Activated T-helper 2 cell treated with anti-CD3 and anti-CD28 coated beads, Interferon-gamma antibody, Interleukin-2, Interleukin-4, amounts not matched to agents 10 μg/mL and 5 μg/mL and 100 μg/mL, durations not matched to agents 14 hours and 24 hours and 36 hours (primary cell): ENCODE results near the gene RBMS3. TPM values are rescaled to one million over a fixed set of nuclear protein-coding genes. Genes with fewer than 3 reads are reported as not detected.
A peak's percentile ranks its signal among the peaks of the same experiment; 100 is the strongest.
"Not testable (repeated sequence)": the region's sequence is repeated elsewhere in the genome, so short reads cannot be mapped to it uniquely, and the experiment has no call there.

Experiments
- DNase-seq: peaks from one replicate; pipeline ENCODE4 v3.0.0; 2021; ENCODE audit warnings: low spot score
- H3K27ac Mint-ChIP-seq: one replicate; pipeline ENCODE4 v1.8.0; 2021; ENCODE audit warnings: mixed read lengths
- H3K27me3 Mint-ChIP-seq: one replicate; pipeline ENCODE4 v1.8.0; 2021; ENCODE audit warnings: low read depth, mixed read lengths
- H3K36me3 Mint-ChIP-seq: one replicate; pipeline ENCODE4 v1.8.0; 2021; ENCODE audit warnings: low read depth, mixed read lengths
- H3K4me1 Mint-ChIP-seq: one replicate; pipeline ENCODE4 v1.8.0; 2021; ENCODE audit warnings: low read depth, mixed read lengths
- H3K4me3 Mint-ChIP-seq: one replicate; pipeline ENCODE4 v1.8.0; 2021; ENCODE audit warnings: low read depth, mild to moderate bottlenecking, moderate library complexity, mixed read lengths
- H3K9me3 Mint-ChIP-seq: one replicate; pipeline ENCODE4 v1.8.0; 2021; ENCODE audit warnings: mixed read lengths
- intact Hi-C: fragments of 100-400 bp; cut with micrococcal nuclease; formaldehyde crosslinking; loops from one replicate; pipeline ENCODE4 v1.15.1; 2023
- total RNA-seq: library from RNA; stranded (reverse); gene quantifications from 2 replicates; pipeline ENCODE4 v1.2.3, GENCODE V29; 2022

The RBMS3 gene
- total RNA-seq = 4.5 and 5.3 TPM in 2 replicates

DNA sequence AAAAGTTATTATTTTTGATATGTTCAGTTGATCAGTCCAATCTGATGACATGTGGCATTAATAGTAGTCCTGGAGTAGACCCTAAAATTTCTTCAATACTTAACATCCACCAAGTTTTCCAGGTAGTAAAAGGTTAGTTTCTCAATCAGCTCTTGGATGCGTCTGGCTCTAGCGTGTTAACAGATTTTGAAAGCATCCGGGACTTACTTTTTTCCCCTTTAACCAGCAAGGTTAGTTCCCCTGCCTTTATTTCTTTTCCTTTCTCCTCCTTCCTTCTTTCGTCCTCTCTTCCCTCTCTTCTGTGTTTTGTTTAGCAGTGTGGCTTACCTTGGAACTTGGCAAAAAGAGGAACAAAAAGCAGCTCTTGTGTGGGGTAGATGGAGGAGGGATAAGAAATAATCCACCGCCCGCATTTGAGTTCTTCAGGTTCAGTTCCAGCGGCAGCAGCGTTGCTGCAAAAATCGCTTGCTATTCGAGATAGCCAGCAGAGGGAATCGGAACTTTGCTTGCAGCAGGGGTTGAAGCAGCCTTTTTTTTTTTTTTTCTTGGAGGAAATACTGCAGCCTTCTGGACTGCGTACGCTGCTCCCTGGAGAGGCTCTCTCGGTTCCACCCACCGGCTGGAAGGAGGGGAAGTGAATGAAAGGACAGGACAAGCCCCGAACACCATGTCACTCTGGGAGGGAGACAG lies at the start of gene RBMS3:
Gene RBMS3 (plus strand): TSS at position 668 of the 690 bp plus-strand sequence.
- peaks cover 30% of the 10 kb centered on the region for H3K4me1 Mint-ChIP-seq
- peaks cover 19% of the 10 kb centered on the region for H3K27me3 Mint-ChIP-seq
- peak within 1 kb of the TSS; percentile 67 for H3K27ac Mint-ChIP-seq
- no peaks in the 10 kb centered on the region for H3K36me3 Mint-ChIP-seq
- H3K4me3 Mint-ChIP-seq = peak within 1 kb of the TSS; percentile 80
- DNase-seq = no peak
- intact Hi-C loops = loop anchor here (5.0 kb wide), 4 partner anchors 343 to 933 kb away; partner anchors contain the start of genes AZI2 and ZCWPW2
- no peaks in the 10 kb centered on the region for H3K9me3 Mint-ChIP-seq

DNA sequence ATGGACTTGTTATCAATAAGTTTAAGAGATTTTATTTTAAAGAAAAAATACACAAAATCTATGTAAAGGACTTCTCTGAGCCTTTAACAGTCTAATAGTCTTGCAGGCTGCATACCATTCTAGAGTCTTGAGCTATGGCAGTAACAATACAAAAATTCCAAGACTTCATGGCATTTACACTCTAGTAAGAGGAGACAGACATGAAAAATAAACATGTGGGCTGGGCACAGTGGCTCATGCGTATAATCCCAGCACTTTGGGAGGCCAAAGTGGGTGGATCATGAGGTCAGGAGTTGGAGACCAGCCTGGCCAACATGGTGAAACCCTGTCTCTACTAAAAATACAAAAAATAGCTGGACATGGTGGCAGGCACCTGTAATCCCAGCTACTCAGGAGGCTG lies 47.7 kb upstream of the RBMS3 start:
- H3K9me3 Mint-ChIP-seq, H3K27ac Mint-ChIP-seq, H3K36me3 Mint-ChIP-seq, H3K27me3 Mint-ChIP-seq, H3K4me1 Mint-ChIP-seq, H3K4me3 Mint-ChIP-seq, DNase-seq, intact Hi-C loops: not testable (repeated sequence)

DNA sequence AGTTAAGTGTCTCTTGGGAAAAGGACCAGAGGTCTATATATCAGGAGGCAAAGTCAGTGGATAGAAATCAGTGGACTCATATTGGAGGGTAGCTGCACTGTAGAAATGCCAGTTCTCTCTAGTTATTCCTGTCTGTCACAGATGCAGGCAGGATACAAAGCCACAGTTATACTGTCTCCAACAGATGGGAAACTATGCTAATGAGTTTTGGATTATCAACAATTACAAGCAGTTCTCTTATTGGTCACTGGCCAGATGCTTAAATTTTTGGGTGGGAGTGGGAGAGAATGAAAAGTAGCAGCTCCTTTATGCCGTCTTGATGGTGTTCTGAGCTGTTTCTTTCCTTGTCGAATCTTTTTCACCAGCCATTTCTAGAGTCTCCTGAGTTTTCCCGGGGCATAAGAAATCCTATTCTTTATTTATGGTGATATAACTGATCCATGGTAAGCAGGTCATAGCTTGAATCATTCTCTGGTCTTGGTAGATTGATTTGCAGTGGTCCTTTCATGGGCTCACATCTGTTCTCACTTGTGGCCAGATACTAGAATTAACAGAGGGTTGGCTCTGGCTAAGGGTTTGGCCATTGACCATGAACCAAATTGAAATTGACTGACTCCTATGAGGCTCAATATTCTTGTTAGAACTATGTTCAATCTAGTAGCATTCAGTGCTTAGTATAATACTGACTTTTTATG lies 44.6 kb upstream of the RBMS3 start:
- H3K36me3 Mint-ChIP-seq = no peaks in the 10 kb centered on the region
- intact Hi-C loops = no loop called here
- no peaks in the 10 kb centered on the region for H3K27me3 Mint-ChIP-seq
- no peaks in the 10 kb centered on the region for H3K9me3 Mint-ChIP-seq
- H3K27ac Mint-ChIP-seq = no peak overlapping the region
- no peaks in the 10 kb centered on the region for H3K4me1 Mint-ChIP-seq
- no peak for DNase-seq
- H3K4me3 Mint-ChIP-seq = no peak overlapping the region

DNA sequence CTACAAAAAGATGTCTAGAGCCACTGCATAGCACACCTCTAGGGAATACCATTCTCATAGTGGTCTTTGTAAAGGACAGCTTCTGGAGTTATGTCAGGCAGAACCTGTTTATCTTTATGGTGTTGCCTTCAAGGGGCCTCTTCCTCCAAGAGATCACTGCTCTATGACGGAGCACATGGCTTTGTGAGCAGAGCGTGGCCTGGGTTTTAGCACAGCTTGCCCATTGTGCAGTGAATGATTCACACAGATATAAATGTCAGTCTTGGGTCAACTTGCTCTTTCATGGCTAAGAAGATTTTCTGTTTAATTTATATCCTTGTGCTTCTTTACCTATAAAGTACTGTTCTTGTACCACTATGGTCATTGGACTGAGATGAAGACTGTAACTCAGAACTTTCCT lies 41.5 kb upstream of the RBMS3 start:
- H3K27ac Mint-ChIP-seq = no peak overlapping the region

DNA sequence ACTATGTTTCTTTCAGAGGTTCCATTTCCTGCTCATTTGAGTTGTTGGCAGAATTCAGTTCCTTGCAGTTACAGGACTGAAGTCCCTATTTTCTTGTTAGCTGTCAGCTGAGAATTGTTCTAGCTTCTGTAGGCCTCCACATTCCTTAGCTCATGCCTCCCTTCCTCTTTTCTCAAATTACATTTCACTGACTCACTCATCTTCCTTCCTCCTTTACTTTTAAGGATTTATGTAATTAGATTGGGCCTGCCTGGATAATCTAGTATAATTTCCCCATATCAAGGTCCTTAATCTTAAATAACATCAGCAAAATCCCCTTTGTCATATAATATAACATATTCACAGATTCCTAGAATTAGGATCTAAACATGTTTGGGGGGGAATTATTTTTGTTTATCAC lies 40.6 kb upstream of the RBMS3 start:
- intact Hi-C loops = no loop called here
- no peaks in the 10 kb centered on the region for H3K4me1 Mint-ChIP-seq
- no peaks in the 10 kb centered on the region for H3K9me3 Mint-ChIP-seq
- H3K27ac Mint-ChIP-seq = no peak overlapping the region
- peaks cover 2% of the 10 kb centered on the region for H3K27me3 Mint-ChIP-seq
- no peak for DNase-seq
- no peaks in the 10 kb centered on the region for H3K36me3 Mint-ChIP-seq
- no peak overlapping the region for H3K4me3 Mint-ChIP-seq

More for the DNA sequence above, 41.5 kb upstream of the RBMS3 start:
- Mint-ChIP-seq H3K36me3 (no peaks in the 10 kb centered on the region), H3K4me1 (no peaks in the 10 kb centered on the region), H3K4me3 (no peak overlapping the region), H3K27me3 (peaks cover 2% of the 10 kb centered on the region), H3K9me3 (no peaks in the 10 kb centered on the region)
- no peak for DNase-seq
- intact Hi-C loops = no loop called here

DNA sequence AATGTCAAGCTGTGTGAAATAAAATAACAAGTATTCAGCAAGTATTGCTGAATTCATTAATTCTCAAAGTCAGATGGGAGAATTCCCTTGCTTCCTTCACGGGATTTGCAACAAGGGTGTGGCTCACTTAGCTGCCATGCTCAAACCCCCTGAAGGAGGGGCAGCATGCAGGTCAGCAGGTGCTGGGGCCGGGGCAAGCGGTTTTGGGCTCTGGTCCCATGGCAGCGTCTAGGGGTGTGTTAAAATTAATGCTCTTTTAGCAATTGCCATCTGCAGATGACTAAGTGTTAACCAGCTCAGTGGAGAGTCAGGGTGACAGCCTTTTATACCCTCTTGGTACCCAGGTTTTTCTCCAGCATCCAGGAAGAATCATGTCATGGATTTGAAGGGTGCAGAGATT lies 40.0 kb upstream of the RBMS3 start:
- no peak overlapping the region for H3K4me3 Mint-ChIP-seq
- intact Hi-C loops = no loop called here
- H3K27me3 Mint-ChIP-seq = peaks cover 2% of the 10 kb centered on the region
- no peaks in the 10 kb centered on the region for H3K9me3 Mint-ChIP-seq
- no peak for DNase-seq
- no peaks in the 10 kb centered on the region for H3K4me1 Mint-ChIP-seq
- H3K27ac Mint-ChIP-seq = no peak overlapping the region
- H3K36me3 Mint-ChIP-seq = no peaks in the 10 kb centered on the region

DNA sequence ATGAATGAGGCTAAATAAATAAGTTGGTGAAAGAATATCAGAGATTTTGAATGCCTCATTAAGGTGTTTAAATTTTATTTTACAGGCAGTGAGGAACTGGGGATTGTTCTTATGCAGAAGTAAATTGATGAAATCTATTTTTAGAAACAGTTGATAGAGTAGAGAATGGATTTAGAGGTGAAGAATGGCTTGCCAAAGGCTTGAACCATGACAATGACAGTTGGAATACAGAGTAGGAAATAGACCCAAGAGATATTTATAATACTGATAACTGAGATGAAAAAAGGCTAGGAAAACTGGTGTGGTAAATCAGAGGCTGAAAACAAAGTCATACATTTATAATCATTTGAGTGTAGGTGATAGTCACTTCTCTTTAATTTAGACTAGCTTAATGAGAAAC lies 39.0 kb upstream of the RBMS3 start:
- no peak overlapping the region for H3K27ac Mint-ChIP-seq
- peaks cover 2% of the 10 kb centered on the region for H3K27me3 Mint-ChIP-seq
- intact Hi-C loops = no loop called here
- no peaks in the 10 kb centered on the region for H3K36me3 Mint-ChIP-seq
- H3K4me3 Mint-ChIP-seq = no peak overlapping the region
- DNase-seq = no peak
- H3K4me1 Mint-ChIP-seq = no peaks in the 10 kb centered on the region
- no peaks in the 10 kb centered on the region for H3K9me3 Mint-ChIP-seq

DNA sequence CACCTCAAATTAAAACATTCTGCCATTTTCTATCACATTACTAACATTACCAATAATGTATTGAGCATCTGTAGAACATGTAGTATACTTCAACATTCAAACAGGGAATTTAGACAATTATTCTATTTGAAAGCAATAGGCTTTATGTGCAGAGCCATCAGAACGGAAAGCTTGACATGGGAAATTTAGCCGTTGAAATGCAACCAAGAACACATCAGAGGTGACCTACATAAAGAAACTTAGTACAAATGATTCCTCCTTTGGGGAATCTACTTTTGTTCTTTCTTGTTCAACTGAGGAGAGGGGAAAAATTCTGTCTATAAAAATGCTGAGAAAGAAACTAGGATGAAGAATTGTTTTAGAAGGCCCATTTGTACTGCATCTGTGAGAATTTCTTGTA lies 38.6 kb upstream of the RBMS3 start:
- intact Hi-C loops = no loop called here
- Mint-ChIP-seq H3K4me1 (no peaks in the 10 kb centered on the region), H3K4me3 (no peak overlapping the region), H3K27me3 (peaks cover 2% of the 10 kb centered on the region), H3K27ac (no peak overlapping the region), H3K9me3 (no peaks in the 10 kb centered on the region), H3K36me3 (no peaks in the 10 kb centered on the region)
- DNase-seq = no peak

DNA sequence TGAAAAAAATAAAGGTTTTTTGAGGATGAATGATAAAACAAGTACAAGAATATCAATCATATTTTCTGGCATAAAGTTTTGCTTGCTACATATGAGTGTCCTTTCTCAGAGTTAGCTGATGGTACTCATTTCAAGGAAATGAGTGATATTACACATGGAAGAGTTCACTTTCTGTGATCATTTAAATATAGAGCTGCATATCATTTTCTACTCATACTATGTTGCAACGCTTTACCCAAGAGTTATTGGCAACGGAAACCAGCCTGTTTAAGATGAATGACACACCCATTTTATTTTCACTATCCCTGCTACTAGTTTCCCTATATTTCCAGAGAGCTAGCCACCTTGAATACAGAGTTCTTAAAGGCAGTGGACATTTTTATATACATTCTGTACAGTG lies 35.4 kb upstream of the RBMS3 start:
- no peaks in the 10 kb centered on the region for H3K36me3 Mint-ChIP-seq
- H3K4me3 Mint-ChIP-seq = no peak overlapping the region
- no peaks in the 10 kb centered on the region for H3K4me1 Mint-ChIP-seq
- DNase-seq = no peak
- H3K27ac Mint-ChIP-seq = no peak overlapping the region
- intact Hi-C loops = no loop called here
- peaks cover 2% of the 10 kb centered on the region for H3K27me3 Mint-ChIP-seq
- H3K9me3 Mint-ChIP-seq = no peaks in the 10 kb centered on the region

DNA sequence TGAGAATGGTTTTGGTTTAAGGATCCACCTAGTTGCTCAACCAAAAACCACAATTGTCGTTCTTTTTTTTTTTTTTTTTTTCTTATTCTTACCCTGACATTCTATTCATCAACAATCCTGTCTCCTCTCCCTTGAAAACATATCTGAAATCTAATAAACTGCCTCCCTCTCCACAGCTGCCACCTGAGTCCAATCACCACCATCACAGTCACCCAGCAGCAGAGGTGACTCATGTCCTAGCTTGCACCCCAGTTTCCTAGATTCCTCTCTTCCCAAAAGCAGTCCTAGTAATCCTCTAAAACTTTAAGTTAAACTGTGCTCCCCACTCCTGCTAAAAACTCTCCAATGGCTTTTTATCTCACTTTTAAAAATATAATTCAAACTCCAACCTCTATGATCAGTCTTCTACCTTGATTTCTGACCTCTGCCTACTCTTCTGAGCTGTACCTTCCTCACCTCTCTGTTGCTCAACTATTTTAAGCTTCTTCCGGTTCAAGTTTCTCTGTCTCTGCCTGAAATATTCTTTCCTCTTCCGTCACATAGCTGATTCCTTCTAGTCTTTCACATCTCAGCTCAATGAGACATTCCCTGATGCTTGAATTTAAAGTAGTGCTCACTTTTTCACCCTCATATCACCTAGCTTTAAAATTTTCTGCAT lies 33.7 kb upstream of the RBMS3 start:
- Mint-ChIP-seq H3K27ac (no peak overlapping the region), H3K27me3 (peaks cover 1% of the 10 kb centered on the region), H3K9me3 (no peaks in the 10 kb centered on the region), H3K4me1 (no peaks in the 10 kb centered on the region), H3K4me3 (no peak overlapping the region), H3K36me3 (no peaks in the 10 kb centered on the region)
- DNase-seq = no peak
- intact Hi-C loops = no loop called here

DNA sequence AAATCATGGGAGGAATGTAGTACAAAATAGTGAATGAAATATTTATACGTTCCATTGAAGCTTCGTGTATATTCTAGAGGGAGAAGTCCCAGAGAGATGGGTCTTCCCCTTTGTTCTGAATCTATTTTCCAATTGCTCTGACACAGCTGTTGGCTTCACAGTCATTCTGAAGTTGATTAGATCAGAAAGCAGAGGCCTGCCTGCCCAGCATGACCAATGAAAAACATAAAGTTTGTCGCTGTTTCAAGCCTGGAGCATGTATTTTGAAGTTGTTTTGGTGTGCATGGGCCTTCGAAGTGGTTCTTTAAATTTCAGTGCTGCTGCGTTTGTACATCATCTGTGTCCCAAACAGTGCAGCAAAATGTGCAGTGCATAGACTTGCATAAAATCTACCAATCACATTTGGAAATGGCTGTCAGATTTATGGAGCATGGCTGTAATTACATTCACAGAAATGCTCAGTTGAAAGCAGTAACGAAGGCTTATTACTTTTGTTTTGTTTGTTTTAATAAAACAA lies 31.0 kb upstream of the RBMS3 start:
- intact Hi-C loops = no loop called here
- H3K9me3 Mint-ChIP-seq = no peaks in the 10 kb centered on the region
- no peak overlapping the region for H3K4me3 Mint-ChIP-seq
- H3K27ac Mint-ChIP-seq = no peak overlapping the region
- H3K4me1 Mint-ChIP-seq = no peaks in the 10 kb centered on the region
- DNase-seq = no peak
- no peaks in the 10 kb centered on the region for H3K36me3 Mint-ChIP-seq
- no peaks in the 10 kb centered on the region for H3K27me3 Mint-ChIP-seq

DNA sequence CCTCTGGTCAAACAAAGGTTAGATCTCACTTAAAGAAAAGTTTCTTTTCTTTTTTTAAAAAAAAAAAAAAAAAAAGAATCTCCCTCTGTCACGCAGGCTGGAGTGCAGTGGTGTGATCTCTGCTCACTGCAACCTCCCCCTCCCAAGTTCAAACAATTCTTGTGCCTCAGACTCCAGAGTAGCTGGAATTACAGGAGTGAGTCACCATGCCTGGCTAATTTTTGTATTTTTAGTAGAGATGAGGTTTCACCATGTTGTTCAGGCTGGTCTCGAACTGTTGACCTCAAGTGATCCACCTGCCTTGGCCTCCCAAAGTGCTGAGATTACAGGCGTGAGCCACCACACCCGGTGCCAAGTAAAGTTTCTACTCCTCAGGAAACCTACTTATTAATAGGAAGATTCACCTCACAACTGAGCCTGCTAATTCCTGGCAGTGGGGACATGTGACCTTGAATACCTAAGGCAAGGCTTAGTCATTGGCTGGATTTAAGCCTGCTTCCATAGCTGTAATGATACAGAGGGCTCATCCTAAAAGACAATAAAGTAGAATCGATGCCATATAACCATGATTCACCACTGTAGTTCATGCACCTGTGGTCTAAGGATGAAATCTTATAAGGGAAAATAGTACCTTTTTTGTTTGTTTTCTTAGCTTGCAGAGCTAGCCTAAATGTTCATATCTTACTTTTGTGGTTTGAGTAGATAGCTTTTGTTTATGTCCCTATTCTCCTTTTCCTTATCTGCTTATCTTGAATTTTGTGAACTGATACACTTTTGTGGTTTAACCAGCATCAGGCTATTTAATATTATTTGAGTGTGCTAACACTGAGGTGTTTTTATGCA lies 24.8 kb upstream of the RBMS3 start:
- no peak for DNase-seq
- intact Hi-C loops = loop anchor here (2.0 kb wide), 1 partner anchor 27 kb away; no protein-coding TSS in a partner anchor
- H3K4me3 Mint-ChIP-seq = no peak overlapping the region
- H3K27me3 Mint-ChIP-seq = peaks cover 2% of the 10 kb centered on the region
- peaks cover 10% of the 10 kb centered on the region for H3K4me1 Mint-ChIP-seq
- no peak overlapping the region for H3K27ac Mint-ChIP-seq
- H3K9me3 Mint-ChIP-seq = no peaks in the 10 kb centered on the region
- H3K36me3 Mint-ChIP-seq = no peaks in the 10 kb centered on the region
